Mesenteric fat pad (tissue), 1 donor: ENCODE measurements around the gene GOLGA8R. TPM values are rescaled to one million over a fixed set of nuclear protein-coding genes. Genes with fewer than 3 reads are reported as not detected.
"Not testable (repeated sequence)": the region's sequence is repeated elsewhere in the genome, so short reads cannot be mapped to it uniquely, and the experiment has no call there.

ENCODE experiments used
- DNase-seq: peaks from one replicate; pipeline ENCODE4 v3.0.0-alpha.2; 2020; ENCODE audit warnings: low spot score
- long read RNA-seq: library from polyadenylated mRNA; unstranded; transcript quantifications from one replicate; pipeline ENCODE4 v2.0.0, GENCODE V29; 2020
- total RNA-seq: library from RNA; stranded (reverse); fragmentation: NEBNext Ultra II Directional; extraction: Animal tissue kit (Norgen Biotek cat#: 25700); gene quantifications from one replicate; pipeline ENCODE4 v1.2.1, GENCODE V29; 2021
- donor health status: DM: yes; HTN: yes; CAD: no.

The GOLGA8R gene, protein sequence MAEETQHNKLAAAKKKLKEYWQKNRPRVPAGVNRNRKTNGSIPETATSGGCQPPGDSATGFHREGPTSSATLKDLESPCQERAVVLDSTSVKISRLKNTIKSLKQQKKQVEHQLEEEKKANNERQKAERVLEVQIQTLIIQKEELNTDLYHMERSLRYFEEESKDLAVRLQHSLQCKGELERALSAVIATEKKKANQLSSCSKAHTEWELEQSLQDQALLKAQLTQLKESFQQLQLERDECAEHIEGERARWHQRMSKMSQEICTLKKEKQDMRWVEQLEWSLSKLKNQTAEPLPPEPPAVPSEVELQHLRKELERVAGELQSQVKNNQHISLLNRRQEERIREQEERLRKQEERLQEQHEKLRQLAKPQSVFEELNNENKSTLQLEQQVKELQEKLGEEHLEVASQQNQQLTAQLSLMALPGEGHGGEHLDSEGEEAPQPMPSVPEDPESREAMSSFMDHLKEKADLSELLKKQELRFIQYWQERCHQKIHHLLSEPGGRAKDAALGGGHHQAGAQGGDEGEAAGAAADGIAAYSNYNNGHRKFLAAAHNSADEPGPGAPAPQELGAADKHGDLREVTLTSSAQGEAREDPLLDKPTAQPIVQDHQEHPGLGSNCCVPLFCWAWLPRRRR
- total RNA-seq = 2.6 TPM
- long read RNA-seq, partial matches to known transcripts = 1 of 1 reads
- long read RNA-seq, other reads (novel, unspliced or antisense) = 0 of 1 reads

DNA sequence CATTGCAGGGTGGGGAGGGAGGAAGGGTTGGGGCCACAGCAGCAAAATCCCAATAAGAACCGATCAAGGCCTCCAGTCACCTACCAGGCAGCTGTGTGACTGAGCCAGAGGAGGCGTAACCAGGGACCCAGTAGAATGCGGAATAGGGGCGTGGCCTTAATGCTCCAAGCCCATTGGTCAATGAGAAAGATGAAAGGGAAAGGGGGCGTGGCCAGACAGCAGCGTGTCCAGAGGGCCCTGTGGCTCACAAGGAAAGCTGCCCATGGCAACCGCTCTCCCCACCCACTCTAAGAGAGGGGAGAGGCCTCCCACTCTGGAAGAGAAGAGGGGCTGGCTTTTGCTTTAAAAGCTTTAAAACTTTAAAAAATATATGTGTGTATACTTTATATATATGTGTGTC, at the start of gene GOLGA8R:
Gene GOLGA8R (minus strand): TSS at position 101 of the 400 bp plus-strand sequence. CDS start 98 bp downstream, at position 3.
- DNase-seq = not testable (repeated sequence)

DNA sequence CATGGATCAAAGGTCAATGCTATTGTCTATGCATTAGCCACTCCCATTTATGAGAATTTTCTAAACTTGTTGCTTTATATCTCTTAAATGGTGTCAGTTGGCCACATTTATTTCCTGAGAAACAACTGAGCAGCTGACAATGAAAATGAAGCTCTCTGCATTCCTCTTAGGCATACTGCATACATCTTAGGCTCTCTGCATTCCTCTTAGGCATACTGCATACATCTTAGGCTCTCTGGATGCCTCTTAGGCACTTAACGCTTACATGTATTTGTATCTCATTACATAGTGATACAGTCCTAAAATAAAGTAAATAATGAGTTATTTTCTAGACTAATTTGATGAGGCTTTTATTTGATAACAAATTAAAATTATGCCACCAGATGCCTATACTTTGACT, 49.8 kb upstream of the GOLGA8R start:
- not testable (repeated sequence) for DNase-seq

DNA sequence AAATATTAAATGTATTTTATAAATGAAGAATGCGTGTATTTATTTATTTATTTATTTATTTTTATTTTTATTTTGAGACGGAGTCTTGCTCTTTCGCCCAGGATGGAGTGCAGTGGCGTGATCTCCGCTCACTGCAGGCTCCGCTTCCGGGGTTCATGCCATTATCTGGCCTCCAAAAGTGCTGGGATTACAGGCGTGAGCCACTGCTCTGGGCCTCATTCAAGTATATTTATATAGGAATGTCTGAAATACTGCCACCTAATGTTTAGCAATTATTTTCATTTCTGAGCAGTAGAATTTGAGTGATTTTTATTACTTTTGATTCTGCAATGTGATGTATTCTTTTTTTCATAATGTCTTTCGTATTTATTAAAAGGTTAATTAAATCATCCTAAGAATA, 48.1 kb upstream of the GOLGA8R start:
- not testable (repeated sequence) for DNase-seq

DNA sequence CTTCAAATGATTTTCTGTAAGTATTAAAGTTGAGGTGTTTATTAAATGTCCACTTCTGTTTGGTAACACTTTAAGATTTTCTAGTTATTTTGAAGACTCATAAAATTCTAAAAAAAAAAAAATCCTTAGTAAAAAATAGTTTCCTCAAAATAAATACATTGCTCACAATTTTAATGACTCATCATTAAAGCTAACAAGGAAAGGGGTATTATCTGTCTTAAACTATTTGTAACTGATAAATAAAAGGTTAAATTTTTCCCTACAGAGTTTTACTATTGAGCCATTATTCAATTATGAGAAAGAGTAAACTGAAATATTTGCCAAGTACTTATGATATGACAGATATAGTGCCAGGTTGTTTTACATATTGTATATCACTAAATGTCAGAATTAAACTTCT, 38.6 kb upstream of the GOLGA8R start:
- DNase-seq = not testable (repeated sequence)

DNA sequence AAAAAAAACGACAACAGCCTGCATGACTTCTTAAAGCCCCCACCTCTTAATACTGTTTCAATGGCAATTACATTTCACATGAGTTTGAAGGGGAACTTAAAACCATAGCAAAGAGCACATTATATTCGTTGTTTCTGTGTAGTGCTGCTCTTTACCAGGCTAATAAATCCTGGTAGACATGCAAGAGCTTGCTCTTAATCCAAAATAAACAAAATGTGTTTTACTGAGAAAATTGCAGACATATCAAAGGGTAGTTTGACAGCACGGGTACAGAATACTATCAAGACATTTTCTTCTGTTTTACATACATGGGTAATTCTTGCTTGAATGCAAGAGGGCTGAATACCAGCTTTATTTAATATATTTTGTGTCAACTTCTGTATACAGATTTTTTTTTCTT, 24.3 kb upstream of the GOLGA8R start:
- not testable (repeated sequence) for DNase-seq

DNA sequence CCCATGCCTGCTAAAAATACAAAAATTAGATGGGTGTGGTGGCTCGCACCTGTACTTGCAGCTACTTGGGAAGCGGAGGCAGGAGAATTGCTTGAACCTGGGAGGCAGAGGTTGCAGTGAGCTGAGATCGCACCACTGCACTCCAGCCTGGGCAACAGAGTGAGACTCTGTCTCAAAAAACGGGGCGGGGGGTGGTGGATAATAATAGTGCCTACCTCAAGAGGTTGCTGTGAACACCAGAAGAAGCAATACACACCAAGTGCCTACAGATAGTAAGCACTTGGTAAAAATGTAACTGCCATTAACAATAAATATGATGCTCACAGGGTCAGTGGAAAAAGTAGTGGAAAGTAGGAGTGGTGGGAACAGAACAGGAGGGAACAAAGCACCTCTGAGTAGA, 21.8 kb upstream of the GOLGA8R start:
- DNase-seq = peak; percentile 60

DNA sequence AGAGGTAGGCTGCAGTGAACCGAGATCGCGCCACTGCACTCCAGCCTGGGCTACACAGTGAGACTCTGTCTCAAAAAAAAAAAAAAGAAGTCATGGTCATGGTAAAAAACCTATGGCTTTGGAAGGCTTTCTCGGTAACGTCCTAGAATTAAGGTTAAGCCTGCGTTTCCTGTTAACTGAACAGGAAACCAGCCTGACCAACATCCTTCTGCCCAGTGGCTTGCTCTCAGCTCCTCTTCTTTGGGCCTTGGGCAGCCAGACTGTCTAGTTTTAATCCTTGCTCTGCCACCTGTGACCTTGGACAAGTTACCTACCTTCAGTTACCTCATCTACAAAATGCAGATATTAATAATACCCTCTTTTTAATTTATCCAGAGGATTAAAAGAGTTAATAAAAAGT, 6.7 kb upstream of the GOLGA8R start:
- not testable (repeated sequence) for DNase-seq

DNA sequence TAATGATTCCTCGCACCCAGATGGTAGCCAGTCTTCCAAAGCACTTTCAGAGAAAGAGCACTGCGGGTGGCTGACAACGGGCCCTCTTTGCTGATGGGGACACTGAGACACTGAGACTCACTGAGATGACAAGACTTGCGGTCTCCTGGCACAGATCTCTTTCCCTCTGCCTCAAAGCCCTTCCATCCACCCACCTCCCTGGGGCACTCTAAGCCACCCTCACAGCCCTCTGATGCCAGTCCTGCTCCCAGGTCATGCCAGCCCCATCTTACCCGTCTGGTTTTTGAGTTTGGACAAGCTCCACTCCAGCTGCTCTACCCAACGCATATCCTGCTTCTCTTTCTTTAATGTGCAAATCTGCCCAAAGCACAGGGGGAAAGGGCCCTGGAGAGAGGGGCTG, 6.4 kb downstream of the GOLGA8R start:
- DNase-seq = peak; percentile 47

DNA sequence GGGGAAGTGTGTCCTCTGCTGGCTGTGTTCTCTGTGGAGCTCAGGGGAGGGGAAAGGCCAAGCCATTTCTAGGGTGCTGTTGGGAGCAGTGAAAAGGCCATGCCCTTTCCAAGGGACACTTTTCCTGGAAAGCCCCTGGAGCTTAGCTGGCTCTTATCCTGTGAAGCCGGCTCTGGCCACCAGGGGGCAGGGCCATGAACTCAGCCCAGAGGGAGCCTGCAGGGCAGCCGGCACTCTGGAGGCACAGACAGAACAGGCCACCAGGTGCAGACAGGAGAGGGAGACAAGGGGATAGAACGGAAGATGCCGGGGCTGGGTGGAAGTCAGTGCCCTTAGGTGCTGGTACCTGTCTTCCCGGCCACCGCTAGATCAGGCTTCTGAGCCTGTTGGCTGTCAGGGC, 15.1 kb downstream of the GOLGA8R start:
- DNase-seq = not testable (repeated sequence)

DNA sequence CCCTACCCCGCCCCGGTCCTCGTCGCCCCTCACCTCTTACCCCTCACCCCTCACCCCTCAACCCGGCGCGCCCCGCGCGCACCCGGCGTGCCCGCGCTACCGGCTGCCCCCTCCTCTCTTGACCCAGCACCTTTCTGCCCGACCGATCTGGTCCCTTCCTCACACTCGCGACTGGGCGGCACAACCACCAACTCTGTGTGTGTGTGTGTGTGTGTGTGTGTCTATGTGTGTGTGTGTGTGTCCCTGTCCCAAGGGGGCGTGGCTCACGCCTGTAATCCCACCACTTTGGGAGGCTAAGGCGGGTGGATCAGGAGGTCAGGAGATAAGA, 20.4 kb downstream of the GOLGA8R start:
- DNase-seq = not testable (repeated sequence)

DNA sequence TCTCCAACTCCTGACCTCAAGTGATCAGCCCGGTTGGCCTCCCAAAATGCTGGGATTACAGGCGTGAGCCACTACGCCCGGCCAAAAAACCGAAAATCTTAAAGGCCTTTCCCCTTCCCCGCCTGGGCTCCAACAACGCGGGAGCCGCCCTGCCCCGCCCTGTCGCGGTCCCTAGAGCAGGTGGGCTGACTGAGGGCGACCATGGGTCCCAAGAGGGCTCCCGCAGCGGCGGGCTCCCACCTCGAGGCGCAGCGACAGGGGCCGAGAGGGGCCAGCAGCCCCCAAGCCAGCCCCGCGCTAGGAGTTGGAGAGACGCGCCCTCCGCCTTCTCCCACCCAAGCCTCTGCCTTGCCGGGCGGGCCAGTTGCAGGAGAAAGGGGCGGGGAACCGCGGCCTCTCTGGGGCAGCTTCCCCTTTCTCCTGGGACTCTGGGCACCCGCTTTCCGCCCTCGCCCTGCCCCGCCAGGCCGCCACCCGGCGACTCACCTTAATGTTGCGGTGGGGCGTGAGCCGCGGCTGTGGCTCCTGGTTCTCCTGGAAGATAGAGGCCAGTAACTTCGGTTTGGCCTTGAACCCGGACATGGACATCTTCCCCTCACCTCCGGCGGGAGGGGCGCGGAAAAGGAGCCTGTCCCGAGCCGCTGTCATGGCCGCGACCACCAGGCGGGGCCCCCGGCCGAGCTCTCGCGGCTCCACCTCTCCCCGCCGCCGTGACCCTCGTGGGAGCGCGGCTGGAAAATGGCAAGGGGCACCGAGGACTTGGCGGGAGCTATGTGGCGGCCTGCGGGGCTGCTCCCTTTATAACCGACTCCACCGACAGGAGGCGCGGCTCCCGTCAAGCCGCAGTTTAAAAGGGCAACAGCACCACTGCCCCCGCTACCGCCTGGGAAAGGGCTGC, 21.0 kb downstream of the GOLGA8R start, which contains the start of gene CHRFAM7A:
Gene CHRFAM7A (minus strand): TSS at position 775 of the 898 bp plus-strand sequence. CDS start 10,189 bp downstream, outside the sequence.
- peak; percentile 1 for DNase-seq

DNA sequence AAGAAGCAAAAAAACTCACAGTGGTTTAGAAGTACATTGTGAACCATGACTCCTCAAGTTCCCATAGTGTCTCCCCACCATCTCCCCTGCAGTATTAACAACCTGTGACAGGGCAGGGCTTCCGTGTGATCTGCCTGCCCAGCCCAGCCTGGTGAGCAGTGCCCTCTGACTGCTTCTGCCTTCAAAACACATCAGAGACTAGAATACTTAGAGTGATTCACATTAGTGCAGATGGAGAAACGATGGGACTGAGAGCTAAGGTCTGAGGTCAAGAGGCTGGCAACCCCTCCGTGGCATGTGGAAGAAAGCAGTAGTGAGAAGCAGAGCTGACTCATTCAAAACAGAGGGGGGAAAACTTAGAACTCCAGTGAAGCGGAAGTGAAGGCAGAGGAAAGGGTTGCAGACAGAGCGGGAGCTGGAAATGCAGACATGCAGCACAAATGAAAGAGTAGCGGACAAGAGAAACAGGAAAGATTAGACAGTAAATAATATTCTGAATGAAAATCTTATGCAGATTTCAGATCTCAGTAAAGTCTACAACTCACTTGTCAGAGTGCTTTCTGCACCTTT, 27.7 kb downstream of the GOLGA8R start:
- DNase-seq = not testable (repeated sequence)

DNA sequence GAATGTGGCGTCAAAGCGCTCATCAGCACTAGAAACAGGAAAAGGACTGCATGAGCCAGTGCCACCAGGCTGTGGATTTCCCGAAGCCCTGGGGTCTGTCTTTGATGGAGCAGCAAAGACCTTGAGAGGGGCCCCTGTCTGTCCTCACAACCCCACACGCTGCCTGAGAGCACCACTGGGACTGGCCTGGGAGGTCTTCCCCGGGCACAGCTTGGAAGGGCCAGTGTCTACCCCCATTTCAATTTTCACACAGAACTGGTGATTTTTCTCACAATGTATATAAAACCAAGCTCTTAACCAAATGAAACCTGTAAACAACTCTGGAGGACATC, 37.0 kb downstream of the GOLGA8R start:
- DNase-seq = not testable (repeated sequence)

DNA sequence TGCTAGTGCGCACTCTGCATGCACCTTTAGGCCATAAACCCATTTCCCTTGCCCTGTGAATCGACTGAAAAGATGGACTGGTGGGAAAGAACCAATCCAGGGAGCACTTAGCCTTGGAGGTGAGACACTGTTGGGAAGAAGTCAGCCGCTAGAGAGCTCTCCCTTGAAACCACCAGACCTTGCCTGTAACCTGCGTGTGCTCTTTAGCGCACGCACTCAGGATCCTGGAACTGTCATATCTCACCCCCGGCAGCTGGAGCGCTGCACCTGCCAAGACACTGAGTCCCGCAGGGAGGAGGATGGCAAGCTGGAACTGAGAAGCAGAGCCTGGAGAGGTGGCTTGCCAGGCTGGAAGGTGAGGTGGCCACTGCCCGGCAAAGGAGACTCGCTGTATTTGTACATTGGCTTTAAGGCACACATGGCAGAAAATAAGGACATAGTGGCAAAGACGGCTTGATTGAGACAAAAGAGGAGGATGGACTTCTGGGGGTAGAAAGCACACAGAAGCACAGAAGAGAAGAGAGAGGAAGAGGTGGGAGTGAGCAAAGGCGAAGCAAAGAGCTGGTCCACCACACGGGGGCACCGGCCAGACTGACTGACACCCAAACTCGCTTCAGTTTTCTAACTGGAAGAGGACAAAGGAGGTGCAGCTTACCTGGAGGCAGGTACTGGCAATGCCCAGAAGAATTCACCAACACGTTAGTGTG, 37.5 kb downstream of the GOLGA8R start:
- not testable (repeated sequence) for DNase-seq

DNA sequence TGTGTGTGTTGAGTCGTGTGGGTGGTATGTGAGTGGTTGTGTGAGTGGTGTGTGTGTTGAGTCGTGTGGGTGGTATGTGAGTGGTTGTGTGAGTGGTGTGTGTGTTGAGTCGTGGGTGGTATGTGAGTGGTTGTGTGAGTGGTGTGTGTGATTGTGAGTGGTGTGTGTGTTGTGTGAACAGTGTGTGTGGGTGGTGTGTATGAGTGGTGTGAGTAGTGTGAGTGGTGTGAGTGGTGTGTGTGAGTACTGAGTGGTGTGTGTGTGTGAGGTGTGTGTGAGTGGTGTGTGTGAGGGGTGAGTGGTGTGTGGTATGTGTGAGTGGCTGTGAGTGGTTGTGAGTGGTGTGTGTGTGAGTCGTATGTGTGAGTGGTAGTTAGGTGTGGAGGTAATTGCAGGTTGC, 38.2 kb downstream of the GOLGA8R start:
- DNase-seq = peak; percentile 41

DNA sequence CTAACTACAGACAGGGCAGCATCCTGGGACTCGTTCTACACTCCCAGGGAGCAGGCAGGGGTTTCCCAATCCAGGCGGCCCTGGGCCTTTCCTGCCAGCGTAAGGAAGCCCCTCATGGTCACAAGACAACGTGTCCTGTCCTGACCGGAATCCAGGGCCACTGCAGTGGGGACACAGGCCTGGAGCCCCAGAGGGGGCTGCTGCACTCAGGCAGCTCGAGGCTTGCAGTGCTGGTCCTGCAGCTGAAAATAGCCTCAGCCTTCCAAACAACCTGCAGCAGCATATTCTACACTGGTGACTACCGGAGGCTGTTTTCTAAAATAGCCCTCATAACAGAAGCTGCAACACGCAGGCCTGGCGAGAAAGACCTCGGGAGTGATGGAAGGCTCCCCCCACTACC, 39.2 kb downstream of the GOLGA8R start:
- not testable (repeated sequence) for DNase-seq

DNA sequence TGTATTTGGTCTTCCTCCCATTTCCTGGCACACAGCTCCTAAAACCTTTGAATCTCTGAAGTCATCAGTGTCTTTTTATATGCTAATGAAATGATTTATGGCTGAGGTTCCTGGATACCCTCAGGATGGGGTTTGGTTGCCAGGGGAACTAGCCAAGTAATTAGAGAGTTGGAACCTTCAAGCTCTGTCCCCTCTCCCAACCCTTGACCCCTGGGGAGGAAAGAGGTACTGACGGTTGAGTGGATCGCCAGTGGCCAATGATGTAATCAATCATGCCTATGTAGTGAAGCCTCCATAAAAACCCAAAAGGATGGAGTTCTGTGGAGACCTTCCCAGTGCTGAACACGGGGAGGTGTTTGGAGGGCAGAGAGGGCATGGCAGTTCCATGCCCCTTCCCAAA, 45.8 kb downstream of the GOLGA8R start:
- not testable (repeated sequence) for DNase-seq

DNA sequence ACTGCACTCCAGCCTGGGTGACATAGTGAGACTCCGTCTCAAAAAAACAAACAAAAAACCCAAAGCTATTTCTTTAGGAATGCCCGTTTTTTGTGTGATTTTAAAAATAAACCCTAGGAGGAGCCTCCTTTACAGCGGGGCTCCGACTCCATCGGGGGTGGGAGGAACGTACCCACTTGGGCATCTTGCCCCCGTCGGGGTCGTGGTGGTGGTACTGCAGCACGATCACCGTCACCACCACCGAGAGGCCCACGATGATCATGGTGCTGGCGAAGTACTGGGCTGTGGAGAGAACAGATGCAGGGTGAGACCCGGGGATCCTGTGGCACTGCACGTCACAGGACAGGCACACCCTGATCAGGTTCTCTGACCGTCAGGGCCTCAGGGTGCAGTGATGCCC, 46.8 kb downstream of the GOLGA8R start:
- peak; percentile 33 for DNase-seq

DNA sequence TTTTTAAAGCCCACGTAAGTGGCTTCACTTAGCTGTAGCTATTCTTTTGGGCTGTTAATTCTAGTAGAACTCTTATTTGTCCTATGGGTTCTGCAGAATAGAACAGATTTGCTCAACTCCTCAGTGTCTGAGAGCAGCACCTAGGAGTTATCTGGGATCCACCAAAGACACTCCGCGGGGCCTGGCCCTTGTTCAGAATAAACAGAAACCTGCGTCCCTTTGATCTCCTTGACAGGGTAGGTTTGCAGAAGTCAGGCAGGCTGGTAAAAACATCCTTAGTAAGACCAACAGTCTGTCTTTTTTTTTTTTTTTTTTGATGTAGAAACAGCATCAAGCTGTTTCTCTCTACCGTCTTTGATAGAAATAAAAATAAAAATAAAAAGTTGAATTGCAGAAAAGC, 52.7 kb downstream of the GOLGA8R start:
- not testable (repeated sequence) for DNase-seq

DNA sequence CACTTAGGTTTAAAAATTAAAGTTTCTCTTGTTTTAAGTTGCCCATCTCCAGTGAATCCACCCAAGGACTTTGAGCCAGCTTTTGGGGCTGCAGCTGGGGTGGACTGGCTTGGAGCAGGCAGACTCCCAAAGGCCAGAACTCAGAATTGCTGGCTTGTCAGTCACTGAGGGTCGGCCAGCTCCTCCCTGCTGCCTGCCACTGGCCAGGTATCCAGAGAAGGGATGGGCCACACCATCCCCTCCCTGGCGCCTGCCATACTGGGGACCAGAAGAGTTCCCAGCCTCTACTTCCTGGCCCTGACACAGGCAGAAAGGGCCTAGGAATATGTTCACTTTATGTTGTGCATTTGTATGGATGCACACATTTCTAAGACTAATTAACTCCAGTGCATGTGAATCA, 53.1 kb downstream of the GOLGA8R start:
- not testable (repeated sequence) for DNase-seq
